Measurements from ENCODE around the gene CHAMP1.

The CHAMP1 gene

GRCh38 chr13:114284680-114285079, 29.6 kb upstream of the CHAMP1 start:
- no peak for DNase-seq (ENCODE audit: low read depth in 1 of 2, low spot score in 1 of 2)
- no peaks in the 10 kb centered on the region for H3K27me3 ChIP-seq (ENCODE audit: insufficient read depth, poor library complexity, severe bottlenecking)
- TF ChIP-seq SPI1 (IDR thresholded peaks at IDR 0.05; ENCODE audit: borderline replicate concordance, low read depth) (no peak), GABPA (IDR thresholded peaks at IDR 0.05; ENCODE audit: low read depth) (no peak), REST (IDR thresholded peaks at IDR 0.05; ENCODE audit: insufficient replicate concordance, low read depth) (no peak), POLR2AphosphoS5 (IDR thresholded peaks at IDR 0.05; ENCODE audit: low read depth) (no peak), CTCF (IDR thresholded peaks at IDR 0.05; ENCODE audit: insufficient read depth, low read length) (no peak)
- no peak overlapping the region for H3K4me3 ChIP-seq (replicated peaks; ENCODE audit: insufficient read depth, low read length)
- no peak overlapping the region for H3K27ac ChIP-seq (replicated peaks)

- no peaks in the 10 kb centered on the region for H3K27me3 ChIP-seq (ENCODE audit: insufficient read depth, poor library complexity, severe bottlenecking)
- TF ChIP-seq GABPA (IDR thresholded peaks at IDR 0.05; ENCODE audit: low read depth) (no peak), REST (IDR thresholded peaks at IDR 0.05; ENCODE audit: insufficient replicate concordance, low read depth) (no peak), CTCF (IDR thresholded peaks at IDR 0.05; ENCODE audit: insufficient read depth, low read length) (no peak), SPI1 (IDR thresholded peaks at IDR 0.05; ENCODE audit: borderline replicate concordance, low read depth) (no peak), POLR2AphosphoS5 (IDR thresholded peaks at IDR 0.05; ENCODE audit: low read depth) (no peak)
- no peak overlapping the region for H3K4me3 ChIP-seq (replicated peaks; ENCODE audit: insufficient read depth, low read length)
- no peak for DNase-seq (ENCODE audit: low read depth in 1 of 2, low spot score in 1 of 2)
- no peak overlapping the region for H3K27ac ChIP-seq (replicated peaks)
These were observed 29.0 kb upstream of the CHAMP1 start for GRCh38 chr13:114285166-114285808.

GRCh38 chr13:114286808-114287207, 27.5 kb upstream of the CHAMP1 start:
- Histone ChIP-seq H3K27ac (replicated peaks) (no peak overlapping the region), H3K4me3 (replicated peaks; ENCODE audit: insufficient read depth, low read length) (no peak overlapping the region), H3K27me3 (ENCODE audit: insufficient read depth, poor library complexity, severe bottlenecking) (no peaks in the 10 kb centered on the region)
- DNase-seq (ENCODE audit: low read depth in 1 of 2, low spot score in 1 of 2), result no peak
- no peak for TF ChIP-seq REST (IDR thresholded peaks at IDR 0.05; ENCODE audit: insufficient replicate concordance, low read depth)
- no peak for TF ChIP-seq SPI1 (IDR thresholded peaks at IDR 0.05; ENCODE audit: borderline replicate concordance, low read depth)
- no peak for TF ChIP-seq CTCF (IDR thresholded peaks at IDR 0.05; ENCODE audit: insufficient read depth, low read length)
- TF ChIP-seq GABPA (IDR thresholded peaks at IDR 0.05; ENCODE audit: low read depth), result no peak
- no peak for TF ChIP-seq POLR2AphosphoS5 (IDR thresholded peaks at IDR 0.05; ENCODE audit: low read depth)

Measured in HL-60 (cell line).